HFFc6 (cell line): ENCODE data around the gene ABHD8. TPM values are rescaled to one million over a fixed set of nuclear protein-coding genes. Genes with fewer than 3 reads are reported as not detected.

ENCODE experiments used
- DNase-seq: peaks from one replicate; pipeline ENCODE4 v3.0.0-alpha.2; 2018
- H3K27ac Mint-ChIP-seq: 2 replicates; pipeline ENCODE4 v1.8.0; 2020; ENCODE audit warnings: mild to moderate bottlenecking, mixed read lengths
- H3K27me3 Mint-ChIP-seq: 2 replicates; pipeline ENCODE4 v1.8.0; 2021; ENCODE audit warnings: mild to moderate bottlenecking, moderate library complexity, mixed read lengths; ENCODE audit not compliant: insufficient read depth
- H3K36me3 Mint-ChIP-seq: 2 replicates; pipeline ENCODE4 v1.8.0; 2021; ENCODE audit warnings: low read depth, mixed read lengths
- H3K4me1 Mint-ChIP-seq: 2 replicates; pipeline ENCODE4 v1.8.0; 2020; ENCODE audit warnings: low read depth, mixed read lengths
- H3K4me3 Mint-ChIP-seq: 2 replicates; pipeline ENCODE4 v1.8.0; 2020; ENCODE audit warnings: mild to moderate bottlenecking, moderate library complexity, mixed read lengths
- H3K9me3 Mint-ChIP-seq: 2 replicates; pipeline ENCODE4 v1.8.0; 2020; ENCODE audit warnings: mild to moderate bottlenecking, mixed read lengths
- total RNA-seq, 6 experiments: library from RNA; stranded (reverse); fragmentation: NEBNext Ultra II Directional; extraction: Animal tissue kit (Norgen Biotek cat#: 25700); gene quantifications; 2 replicates in 1 of 6; 3 replicates in 5 of 6; pipeline ENCODE4 v1.2.3, GENCODE V29; 2021
- TF ChIP-seq, protein P1 (sequence below): fragments of 200-600 bp; sonication (generic); IDR thresholded peaks from 2 replicates; pipeline ENCODE4 v1.5.0; 2021; ENCODE audit warnings: antibody characterized with exemption, mild to moderate bottlenecking

The ABHD8 gene
- total RNA-seq, 6 experiments from 2014 or later = 6.7 to 9.9 (median 8.9) TPM

DNA sequence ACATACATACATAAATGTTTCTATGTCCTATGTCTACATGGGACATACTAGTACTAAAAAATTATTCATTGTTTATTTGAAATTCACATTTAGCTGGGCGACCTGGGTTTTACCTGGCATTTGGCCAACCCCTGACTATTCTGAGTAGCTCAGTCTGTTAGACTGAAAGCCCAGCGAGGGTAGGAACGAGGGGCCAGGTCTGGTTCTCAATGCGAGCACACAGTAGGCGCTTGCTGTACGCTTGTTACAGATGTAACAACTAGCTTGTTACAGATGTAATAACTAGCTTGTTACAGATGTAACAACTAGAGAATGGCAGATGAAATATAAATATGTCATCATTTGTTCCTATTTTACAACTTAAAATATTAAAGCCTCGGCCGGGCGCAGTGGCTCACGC lies 32.4 kb upstream of the ABHD8 start:
- DNase-seq = no peak
- Mint-ChIP-seq H3K36me3 (peaks cover 10% of the 10 kb centered on the region), H3K9me3 (0 out of 2 replicates have a peak, but pooled peaks cover 4% of the 10 kb centered on the region), H3K27ac (no peak overlapping the region), H3K4me1 (peaks cover 12% of the 10 kb centered on the region), H3K4me3 (peak overlapping the region; percentile 39; the same call in 1 of the 2 replicates), H3K27me3 (peaks cover 3% of the 10 kb centered on the region; the same call in 1 of the 2 replicates)
- TF ChIP-seq, protein P1, sequence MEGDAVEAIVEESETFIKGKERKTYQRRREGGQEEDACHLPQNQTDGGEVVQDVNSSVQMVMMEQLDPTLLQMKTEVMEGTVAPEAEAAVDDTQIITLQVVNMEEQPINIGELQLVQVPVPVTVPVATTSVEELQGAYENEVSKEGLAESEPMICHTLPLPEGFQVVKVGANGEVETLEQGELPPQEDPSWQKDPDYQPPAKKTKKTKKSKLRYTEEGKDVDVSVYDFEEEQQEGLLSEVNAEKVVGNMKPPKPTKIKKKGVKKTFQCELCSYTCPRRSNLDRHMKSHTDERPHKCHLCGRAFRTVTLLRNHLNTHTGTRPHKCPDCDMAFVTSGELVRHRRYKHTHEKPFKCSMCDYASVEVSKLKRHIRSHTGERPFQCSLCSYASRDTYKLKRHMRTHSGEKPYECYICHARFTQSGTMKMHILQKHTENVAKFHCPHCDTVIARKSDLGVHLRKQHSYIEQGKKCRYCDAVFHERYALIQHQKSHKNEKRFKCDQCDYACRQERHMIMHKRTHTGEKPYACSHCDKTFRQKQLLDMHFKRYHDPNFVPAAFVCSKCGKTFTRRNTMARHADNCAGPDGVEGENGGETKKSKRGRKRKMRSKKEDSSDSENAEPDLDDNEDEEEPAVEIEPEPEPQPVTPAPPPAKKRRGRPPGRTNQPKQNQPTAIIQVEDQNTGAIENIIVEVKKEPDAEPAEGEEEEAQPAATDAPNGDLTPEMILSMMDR = no peak

DNA sequence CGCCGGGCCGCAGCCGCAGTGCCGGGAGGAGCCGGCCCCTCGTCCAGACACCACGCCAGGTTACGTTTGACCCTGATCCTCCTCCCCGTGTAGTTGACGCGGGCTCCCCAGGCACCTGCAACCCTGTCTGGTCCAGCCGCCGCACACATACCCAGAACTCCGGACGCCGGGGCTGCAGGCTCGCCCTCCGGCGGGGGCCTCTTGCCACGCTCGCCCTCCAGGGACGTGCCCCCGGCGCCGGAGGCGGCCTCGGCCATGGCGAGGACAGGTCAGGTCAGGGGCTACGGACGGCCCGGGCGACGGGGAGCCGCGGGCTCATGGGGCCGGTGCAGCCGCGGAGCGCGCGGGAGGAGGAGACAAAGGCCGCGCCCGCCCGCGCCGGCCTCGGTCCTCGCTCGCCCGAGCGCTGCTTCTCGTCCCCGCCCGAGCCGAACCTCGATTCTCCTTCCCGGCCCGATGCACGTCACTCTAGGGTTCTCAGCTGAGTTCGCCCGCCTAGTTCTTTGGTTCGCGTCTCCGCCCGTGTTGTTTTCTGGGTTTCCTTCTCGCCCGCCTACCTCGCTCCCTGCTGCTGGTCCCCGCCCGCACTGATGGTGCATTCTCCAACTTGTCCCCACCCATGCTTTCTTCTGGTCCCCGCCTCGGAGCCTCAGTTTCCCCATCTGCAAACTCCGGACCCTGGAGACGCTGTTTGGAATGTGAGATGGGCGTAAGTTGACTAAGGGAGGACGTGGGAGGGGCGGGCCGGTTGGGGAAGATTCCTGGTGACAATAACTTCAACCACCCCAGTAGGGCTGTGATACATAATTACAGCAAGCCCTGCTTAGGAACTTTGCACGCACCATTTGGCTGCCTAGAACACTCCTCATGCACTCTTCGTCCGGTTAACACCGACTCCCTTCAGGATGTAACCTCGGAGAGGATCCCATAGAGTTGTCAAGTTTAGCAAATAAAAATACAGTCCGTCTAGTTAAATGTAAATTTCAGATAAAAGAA lies 31.5 kb upstream of the ABHD8 start, which contains the start of gene ANO8:
TSS of gene ANO8 (minus strand) at position 442 of the 996 bp plus-strand sequence. CDS start at position 257, 185 bp downstream.
- H3K4me3 Mint-ChIP-seq = peak within 1 kb of the TSS; percentile 89
- 0 out of 2 replicates have a peak, but pooled peaks cover 4% of the 10 kb centered on the region for H3K9me3 Mint-ChIP-seq
- peaks cover 5% of the 10 kb centered on the region for H3K27me3 Mint-ChIP-seq
- TF ChIP-seq, protein P1 = no peak
- H3K27ac Mint-ChIP-seq = peak within 1 kb of the TSS; percentile 74
- peak; percentile 99 for DNase-seq
- H3K4me1 Mint-ChIP-seq = peaks cover 12% of the 10 kb centered on the region
- H3K36me3 Mint-ChIP-seq = peaks cover 10% of the 10 kb centered on the region

DNA sequence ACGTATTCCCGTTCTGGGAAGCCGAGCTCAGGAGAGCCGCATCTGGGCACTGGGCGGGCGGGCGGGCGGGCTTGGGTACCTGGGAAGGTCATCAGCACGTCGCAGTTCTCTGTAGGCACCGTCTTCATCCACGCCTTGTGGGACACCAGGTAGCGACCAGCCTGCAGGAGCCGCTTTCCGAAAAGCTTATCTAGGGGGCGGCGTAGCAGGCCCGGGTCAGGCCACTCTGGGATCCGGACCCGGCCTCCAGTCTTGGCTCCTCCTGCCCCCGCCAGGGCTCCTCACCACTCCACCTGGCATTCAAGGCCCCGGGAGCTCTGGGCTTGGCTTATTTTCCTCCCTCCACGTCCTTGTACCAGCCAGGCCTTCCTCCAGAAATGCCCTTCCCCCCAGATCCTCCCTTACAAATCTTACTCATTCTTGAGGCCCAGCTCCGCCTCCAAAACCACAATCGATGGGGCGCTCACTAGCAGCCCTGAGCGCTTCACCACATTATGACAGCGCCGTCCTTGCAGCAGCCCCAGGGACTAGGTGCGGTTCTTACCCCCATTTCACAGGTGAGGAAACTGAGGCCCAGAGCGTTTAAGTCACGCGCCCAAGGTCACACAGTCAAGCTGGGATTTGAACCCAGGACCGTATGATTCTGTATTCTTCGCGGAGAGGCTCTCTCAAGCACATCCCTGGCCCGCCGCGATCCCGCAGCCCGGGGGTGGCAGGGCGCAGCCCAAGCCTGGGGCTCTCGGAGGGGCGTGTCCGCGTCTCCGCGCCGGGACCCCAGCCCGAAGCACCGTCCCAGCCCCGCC lies 30.6 kb upstream of the ABHD8 start:
- H3K4me3 Mint-ChIP-seq = peak overlapping the region; percentile 88
- TF ChIP-seq, protein P1 = peak; percentile 18; the same call in 1 of the 2 replicates
- H3K27me3 Mint-ChIP-seq = peaks cover 5% of the 10 kb centered on the region
- H3K4me1 Mint-ChIP-seq = peaks cover 12% of the 10 kb centered on the region
- 0 out of 2 replicates have a peak, but pooled peaks cover 4% of the 10 kb centered on the region for H3K9me3 Mint-ChIP-seq
- peak; percentile 78 for DNase-seq
- H3K36me3 Mint-ChIP-seq = peaks cover 10% of the 10 kb centered on the region
- H3K27ac Mint-ChIP-seq = peak overlapping the region; percentile 74

DNA sequence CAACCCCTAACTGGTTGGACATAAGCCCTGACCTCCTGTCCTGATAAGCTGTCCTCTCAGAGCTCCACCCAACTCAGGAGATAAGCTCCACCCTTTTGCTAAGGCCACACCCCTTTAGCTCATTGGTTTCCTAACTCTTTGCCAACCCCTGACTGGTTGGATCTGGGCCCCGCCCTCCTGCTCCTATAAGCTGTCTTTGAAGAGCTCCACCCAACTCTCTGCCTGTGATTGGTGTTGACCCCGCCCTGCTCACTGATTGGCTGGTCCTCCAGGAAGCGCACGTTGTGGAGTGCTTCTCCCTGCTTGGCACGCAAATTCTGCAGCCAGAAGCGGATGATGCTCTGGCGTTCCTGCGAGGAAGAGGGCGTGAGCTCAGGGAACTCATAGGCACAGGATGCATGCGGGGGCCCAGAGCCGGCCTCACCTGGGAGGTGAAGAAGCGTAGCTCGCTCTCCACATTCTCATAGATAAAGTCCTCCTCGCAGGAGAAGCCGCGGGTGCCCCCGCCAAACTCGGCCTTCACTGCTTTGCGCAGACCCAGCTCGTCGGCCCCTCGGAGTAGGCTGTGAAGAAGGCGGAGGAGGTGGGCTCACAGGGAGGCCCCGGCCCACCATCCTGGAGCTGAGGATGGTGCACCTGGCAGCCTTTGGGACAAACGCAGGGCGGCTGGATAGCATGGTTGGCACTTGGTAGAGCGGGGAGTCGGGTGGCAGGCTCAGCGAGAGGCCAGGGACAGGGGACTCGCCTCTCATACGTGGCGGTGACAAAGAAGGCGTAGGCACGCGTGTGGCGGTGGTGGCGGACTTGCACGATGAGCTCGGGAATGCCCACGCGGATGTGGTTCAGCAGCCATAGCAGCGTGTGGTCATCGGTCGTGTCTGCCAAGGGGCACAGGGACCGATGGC lies 29.7 kb upstream of the ABHD8 start:
- TF ChIP-seq, protein P1 = no peak
- Mint-ChIP-seq H3K4me3 (no peak overlapping the region), H3K36me3 (peaks cover 10% of the 10 kb centered on the region), H3K9me3 (0 out of 2 replicates have a peak, but pooled peaks cover 4% of the 10 kb centered on the region), H3K4me1 (peaks cover 12% of the 10 kb centered on the region), H3K27me3 (peaks cover 5% of the 10 kb centered on the region), H3K27ac (no peak overlapping the region)
- peak; percentile 43 for DNase-seq
